GM21737 (cell line): ENCODE results near the gene AHCYL1.

Experiments
- ATAC-seq: cut with Tn5 transposase; IDR thresholded peaks from one replicate; pipeline ENCODE4 v1.9.1; 2021; ENCODE audit warnings: mild to moderate bottlenecking, moderate library complexity; ENCODE audit not compliant: unreplicated experiment

Gene AHCYL1

DNA sequence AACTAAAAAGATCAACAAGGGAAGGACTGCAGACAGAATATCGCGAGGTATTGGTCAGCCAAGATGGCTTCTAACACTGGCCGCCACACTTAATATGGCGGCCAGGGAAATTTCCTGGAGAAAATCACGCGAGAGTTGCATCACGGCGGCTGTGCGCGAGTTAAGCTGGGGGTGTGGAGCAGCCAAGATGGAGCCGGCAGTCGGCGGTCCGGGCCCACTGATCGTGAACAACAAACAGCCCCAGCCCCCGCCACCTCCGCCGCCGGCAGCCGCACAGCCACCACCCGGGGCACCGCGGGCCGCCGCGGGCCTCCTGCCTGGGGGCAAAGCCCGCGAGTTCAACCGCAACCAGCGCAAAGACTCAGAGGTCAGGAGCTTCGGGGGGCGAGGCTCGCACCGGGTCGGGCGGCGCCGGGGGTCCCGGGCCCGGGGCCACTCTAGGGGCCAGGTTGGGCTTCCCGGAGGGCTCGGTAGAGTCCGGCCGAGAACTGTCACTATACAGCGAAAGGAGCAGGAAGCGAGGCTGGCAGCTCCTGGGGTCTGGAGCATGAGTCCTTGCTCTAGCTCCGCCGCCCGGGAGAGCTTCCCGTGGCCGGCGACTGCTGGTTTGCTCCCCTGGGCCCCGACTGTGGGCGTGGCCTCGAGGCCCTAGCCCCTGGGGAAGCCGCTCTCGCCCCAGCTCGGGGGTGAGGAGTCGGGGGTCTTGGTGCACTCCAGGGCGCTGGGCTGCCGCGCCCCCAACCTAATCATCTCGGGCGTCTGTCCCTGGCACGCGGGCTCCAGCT lies 50.1 kb downstream of the AHCYL1 start, which contains the start of gene STRIP1:
Gene STRIP1, plus strand, starts transcription at position 174 of the 785 bp plus-strand sequence. Its CDS starts 14 bp downstream, at position 188.
- peak; percentile 83 for ATAC-seq

GRCh38 chr1:110035236-110035752 lies 50.7 kb downstream of the AHCYL1 start:
- no peak for ATAC-seq

DNA sequence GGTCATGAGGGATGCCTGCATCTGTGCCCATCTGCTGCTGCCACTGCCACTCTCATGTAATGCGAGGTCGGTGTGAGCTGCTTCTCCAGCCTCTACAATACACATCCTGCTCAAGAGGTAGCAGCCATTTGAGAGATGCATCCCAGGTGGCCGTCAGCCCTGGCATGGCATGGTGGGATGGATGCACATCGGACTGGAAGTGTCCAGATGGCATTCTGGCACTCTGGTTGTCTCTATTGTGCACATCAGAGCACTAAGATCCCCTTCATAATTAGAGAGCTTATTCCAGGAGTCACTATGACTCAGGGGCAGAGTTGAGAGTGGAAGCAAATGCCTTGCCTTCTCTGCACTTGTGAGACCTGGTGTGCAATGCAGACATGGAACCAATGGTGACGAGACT lies 53.7 kb downstream of the AHCYL1 start:
- no peak for ATAC-seq

DNA sequence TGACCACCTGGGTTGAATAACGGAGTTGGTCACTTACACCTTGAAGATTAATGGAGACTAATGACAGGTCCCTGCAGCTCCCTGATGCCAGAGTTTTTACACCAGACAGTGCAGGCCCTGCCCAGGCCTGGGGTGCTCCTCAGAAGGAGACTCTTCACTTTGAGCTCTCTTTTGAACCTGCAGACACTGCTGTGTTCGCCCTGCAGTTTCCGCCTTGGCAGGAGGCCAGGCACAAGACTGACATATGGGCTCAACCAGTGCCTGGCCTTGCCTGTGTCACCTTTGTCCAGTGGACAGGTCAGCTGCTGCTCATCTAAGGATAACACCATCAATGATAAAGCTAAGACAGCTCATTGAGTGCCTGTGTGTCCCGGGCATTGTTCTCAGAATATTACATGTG lies 55.1 kb downstream of the AHCYL1 start:
- ATAC-seq: no peak

- ATAC-seq: no peak
Measured at GRCh38 chr1:110040548-110040947, 56.0 kb downstream of the AHCYL1 start.

GRCh38 chr1:110043016-110043415 lies 58.5 kb downstream of the AHCYL1 start:
- no peak for ATAC-seq

DNA sequence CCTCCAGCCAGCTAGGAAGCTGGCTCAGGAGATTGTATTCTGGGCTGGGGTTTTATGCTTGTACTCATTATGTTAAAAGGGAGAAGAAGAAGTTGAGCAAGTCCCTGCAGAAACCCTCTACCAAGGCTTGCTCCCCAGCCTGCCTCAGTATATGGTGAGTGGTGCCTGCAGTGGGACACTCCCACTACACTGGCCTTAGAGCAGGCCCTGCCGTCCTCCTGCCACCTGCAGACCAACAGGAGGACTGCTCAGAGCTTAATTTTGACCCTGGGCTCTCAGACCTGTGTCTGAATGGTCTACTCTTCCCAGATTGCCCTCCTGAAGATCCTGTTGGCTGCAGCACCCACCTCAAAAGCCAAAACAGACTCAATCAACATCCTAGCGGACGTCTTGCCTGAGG lies 62.9 kb downstream of the AHCYL1 start:
- no peak for ATAC-seq

DNA sequence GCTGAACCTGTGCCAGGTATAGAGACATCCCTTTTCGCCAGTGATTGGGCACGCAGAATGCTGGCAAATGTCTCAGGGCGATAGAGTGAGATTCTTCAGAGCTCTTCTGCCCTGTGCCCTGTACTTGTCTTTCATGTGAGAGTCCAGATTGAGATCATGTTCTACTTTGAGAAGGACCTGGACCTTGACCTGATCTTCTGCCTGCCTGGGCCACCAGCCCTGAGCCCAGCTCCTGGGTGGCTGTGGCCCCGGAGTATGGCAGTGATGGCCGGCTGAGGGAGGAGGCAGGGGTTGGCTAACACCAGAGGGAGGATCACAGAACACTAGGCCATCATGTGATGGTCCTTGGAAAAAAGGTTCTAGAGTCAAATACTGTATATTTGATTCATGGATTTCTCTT lies 63.7 kb downstream of the AHCYL1 start:
- no peak for ATAC-seq

DNA sequence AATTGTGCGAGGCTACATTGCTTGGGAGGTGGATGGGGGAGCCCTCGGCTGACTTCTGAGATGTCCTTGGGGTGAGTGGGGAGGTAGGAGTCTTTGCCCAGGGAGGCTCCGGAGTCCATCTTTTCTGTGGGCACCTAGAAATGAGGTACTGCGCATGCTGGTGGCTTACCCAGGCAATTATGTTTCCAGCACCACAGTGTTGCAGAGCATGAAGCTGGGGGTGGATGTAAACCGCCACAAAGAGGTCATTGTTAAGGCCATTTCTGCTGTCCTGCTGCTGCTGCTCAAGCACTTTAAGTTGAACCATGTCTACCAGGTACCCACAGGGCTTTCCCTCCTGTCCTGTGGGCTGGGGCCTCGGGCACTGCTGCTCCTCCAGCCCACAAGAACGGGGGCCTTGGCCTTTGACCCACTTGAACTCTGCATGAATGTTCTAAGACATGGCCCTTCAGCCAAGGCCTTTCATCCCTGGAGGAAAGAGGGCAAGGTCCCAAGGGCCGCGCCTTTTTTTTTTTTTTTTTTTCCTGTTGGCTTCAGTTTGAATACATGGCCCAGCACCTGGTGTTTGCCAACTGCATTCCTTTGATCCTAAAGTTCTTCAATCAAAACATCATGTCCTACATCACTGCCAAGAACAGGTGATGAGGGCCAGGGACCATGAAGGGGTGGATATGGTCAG lies 64.5 kb downstream of the AHCYL1 start:
- no peak for ATAC-seq

- ATAC-seq: no peak
Measured at GRCh38 chr1:110049801-110050601, 65.4 kb downstream of the AHCYL1 start.

GRCh38 chr1:110050602-110051261 lies 66.2 kb downstream of the AHCYL1 start:
- ATAC-seq: no peak

DNA sequence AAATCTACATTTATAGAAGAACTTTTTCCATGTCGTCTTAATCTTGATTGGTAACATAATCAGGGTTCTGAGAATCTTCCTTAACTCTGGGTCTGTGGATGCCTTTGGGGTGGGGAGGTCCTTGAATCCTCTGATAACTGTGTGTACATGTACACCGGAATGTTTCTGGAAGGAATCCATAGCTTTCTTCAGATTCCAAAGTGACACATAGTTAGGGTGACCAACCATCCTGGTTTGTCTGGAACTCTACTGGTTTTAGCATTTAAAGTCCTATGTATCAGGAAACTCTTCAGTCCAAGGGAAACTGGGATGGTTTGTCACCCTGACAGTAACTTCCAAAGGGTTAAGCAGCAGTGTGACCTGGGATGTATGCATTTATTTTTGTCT lies 66.7 kb downstream of the AHCYL1 start:
- ATAC-seq: no peak

DNA sequence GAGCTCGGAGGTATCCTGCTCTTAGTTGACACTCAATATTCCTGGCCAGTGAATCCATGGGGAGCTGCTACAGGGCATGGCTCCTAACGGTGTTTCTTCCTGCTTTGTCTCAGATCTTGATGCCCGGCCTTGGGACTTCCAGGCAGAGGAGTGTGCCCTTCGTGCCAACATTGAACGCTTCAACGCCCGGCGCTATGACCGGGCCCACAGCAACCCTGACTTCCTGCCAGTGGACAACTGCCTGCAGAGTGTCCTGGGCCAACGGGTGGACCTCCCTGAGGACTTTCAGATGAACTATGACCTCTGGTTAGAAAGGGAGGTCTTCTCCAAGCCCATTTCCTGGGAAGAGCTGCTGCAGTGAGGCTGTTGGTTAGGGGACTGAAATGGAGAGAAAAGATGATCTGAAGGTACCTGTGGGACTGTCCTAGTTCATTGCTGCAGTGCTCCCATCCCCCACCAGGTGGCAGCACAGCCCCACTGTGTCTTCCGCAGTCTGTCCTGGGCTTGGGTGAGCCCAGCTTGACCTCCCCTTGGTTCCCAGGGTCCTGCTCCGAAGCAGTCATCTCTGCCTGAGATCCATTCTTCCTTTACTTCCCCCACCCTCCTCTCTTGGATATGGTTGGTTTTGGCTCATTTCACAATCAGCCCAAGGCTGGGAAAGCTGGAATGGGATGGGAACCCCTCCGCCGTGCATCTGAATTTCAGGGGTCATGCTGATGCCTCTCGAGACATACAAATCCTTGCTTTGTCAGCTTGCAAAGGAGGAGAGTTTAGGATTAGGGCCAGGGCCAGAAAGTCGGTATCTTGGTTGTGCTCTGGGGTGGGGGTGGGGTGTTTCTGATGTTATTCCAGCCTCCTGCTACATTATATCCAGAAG lies 69.2 kb downstream of the AHCYL1 start:
- ATAC-seq: no peak

- no peak for ATAC-seq
Measured at GRCh38 chr1:110055493-110056284, 71.1 kb downstream of the AHCYL1 start.

- no peak for ATAC-seq
Measured at GRCh38 chr1:110056285-110056683, 71.7 kb downstream of the AHCYL1 start.

DNA sequence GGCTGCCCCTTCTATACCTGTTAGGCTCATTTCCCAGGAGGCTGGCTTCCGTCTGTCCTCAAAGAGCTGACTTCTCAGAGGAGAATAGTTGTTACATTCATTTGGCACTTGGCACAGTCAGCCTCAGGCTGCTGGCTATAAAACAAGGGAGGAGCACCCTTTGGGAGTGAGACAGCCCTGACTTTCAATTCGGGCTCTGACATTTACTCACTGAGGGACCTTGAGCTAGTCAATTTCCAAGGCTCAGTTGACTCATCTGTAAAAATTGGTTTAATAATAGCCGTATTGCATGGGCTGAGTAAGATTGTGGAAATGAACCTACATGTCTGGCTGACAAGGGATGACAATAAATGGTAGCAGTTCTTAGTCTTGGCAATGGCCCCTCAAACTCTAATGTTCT lies 72.2 kb downstream of the AHCYL1 start:
- no peak for ATAC-seq

DNA sequence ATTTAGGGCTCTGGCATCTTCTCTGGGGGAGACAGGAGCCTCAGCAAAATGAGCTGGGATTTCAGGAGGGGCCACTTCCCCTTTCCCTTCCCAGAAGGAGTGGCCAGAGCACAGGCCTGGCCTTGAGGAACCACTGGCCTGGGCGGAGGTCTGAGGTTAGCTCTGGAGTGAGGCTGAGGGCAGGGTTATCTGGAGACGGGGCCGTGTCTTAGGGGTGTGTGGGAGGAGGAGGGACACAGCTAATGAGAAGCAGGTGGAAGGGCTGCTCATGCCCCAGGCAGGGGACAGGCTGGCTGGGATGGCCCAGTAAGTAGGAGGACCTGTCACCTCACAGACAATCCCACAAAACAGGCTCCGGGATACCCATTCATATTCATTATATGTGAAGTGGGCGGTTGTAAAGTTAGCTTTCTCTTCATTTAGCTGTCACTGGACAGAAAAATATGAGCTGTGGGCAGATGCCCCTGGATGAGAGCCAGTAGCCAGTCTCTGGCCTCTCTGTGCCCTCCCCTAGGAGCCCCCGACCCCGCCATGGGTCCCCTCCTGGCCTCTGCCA lies 73.5 kb downstream of the AHCYL1 start:
- no peak for ATAC-seq

DNA sequence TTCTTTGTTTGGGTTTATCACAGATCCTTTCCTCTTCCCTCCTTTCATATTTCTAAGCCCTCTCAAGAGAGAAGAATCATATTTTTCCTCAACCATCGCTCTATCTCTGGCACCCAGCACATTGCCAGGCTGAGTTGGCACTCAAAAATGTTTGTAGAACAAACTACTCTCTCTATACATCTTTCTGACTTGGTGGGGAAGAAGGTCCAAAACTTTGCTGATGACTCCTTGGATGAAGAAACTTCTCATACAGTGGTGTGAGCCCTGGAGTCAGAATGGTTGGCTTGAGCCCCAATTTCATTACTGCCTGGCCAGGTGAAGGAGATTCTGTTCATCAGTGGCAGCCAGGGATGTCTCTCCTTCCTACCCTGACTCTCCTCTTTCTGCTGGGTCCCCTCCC lies 74.0 kb downstream of the AHCYL1 start:
- no peak for ATAC-seq
